GM23338 (cell line): ENCODE data around the gene FRMD3.

Experiments
- CREB1 ChIP-seq: fragments of 250-450 bp; sonication (Bioruptor Pico); IDR thresholded peaks from 2 replicates; pipeline ENCODE4 v1.5.0; 2020; ENCODE audit warnings: low read depth, mild to moderate bottlenecking, moderate library complexity
- CTCF ChIP-seq, 2 experiments: fragments of 200-600 bp in 1 of 2; sonication (generic) in 1 of 2; conservative IDR thresholded peaks; 2 replicates each; pipeline versions ENCODE4 v1.5.1 to v1.6.1; 2016 to 2017; ENCODE audit warnings: antibody characterized with exemption in 2 of 2, low read depth in 2 of 2, mild to moderate bottlenecking in 2 of 2, moderate library complexity in 1 of 2
- POLR2AphosphoS5 ChIP-seq: IDR thresholded peaks from 2 replicates; pipeline ENCODE4 v1.6.1; 2016; ENCODE audit warnings: antibody characterized with exemption, low read depth
- TF ChIP-seq, protein P1 (sequence below): IDR thresholded peaks from one replicate; pipeline ENCODE4 v1.6.1; 2018; ENCODE audit warnings: antibody characterized with exemption; ENCODE audit not compliant: unreplicated experiment

DNA sequence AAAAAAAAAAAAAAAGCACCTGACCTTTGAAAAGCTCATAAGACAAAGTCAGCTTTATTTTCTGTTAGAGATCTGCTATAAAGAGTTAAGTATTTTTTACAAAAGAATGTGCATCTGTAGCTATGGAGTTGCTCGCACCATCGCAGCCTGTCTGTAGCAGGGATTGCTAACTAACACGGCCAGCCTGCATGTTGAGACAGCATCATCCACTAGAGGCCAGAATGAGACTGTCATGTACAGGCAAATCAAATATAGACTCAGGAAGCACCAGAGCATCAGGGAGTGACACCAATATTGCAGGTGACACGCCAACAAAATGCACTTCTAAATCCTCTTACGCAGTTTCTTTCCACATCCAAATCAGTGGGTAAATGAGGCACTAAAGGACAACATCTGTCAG lies 339.0 kb downstream of the FRMD3 start:
- peak; percentile 41 to 72 for TF ChIP-seq CTCF (conservative IDR thresholded peaks at IDR 0.05; ENCODE audit: low read depth in 2 of 2)
- TF ChIP-seq POLR2AphosphoS5, result no peak
- TF ChIP-seq, protein P1, sequence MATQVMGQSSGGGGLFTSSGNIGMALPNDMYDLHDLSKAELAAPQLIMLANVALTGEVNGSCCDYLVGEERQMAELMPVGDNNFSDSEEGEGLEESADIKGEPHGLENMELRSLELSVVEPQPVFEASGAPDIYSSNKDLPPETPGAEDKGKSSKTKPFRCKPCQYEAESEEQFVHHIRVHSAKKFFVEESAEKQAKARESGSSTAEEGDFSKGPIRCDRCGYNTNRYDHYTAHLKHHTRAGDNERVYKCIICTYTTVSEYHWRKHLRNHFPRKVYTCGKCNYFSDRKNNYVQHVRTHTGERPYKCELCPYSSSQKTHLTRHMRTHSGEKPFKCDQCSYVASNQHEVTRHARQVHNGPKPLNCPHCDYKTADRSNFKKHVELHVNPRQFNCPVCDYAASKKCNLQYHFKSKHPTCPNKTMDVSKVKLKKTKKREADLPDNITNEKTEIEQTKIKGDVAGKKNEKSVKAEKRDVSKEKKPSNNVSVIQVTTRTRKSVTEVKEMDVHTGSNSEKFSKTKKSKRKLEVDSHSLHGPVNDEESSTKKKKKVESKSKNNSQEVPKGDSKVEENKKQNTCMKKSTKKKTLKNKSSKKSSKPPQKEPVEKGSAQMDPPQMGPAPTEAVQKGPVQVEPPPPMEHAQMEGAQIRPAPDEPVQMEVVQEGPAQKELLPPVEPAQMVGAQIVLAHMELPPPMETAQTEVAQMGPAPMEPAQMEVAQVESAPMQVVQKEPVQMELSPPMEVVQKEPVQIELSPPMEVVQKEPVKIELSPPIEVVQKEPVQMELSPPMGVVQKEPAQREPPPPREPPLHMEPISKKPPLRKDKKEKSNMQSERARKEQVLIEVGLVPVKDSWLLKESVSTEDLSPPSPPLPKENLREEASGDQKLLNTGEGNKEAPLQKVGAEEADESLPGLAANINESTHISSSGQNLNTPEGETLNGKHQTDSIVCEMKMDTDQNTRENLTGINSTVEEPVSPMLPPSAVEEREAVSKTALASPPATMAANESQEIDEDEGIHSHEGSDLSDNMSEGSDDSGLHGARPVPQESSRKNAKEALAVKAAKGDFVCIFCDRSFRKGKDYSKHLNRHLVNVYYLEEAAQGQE, result no peak
- no peak for TF ChIP-seq CREB1
